ENCODE measurements around the gene GINS2. TPM values are rescaled to one million over a fixed set of nuclear protein-coding genes. Genes with fewer than 3 reads are reported as not detected.

The GINS2 gene
- polyA plus RNA-seq, 1 of the 3 experiments (the other 2 are of a cell fraction): 9.0 TPM

DNA sequence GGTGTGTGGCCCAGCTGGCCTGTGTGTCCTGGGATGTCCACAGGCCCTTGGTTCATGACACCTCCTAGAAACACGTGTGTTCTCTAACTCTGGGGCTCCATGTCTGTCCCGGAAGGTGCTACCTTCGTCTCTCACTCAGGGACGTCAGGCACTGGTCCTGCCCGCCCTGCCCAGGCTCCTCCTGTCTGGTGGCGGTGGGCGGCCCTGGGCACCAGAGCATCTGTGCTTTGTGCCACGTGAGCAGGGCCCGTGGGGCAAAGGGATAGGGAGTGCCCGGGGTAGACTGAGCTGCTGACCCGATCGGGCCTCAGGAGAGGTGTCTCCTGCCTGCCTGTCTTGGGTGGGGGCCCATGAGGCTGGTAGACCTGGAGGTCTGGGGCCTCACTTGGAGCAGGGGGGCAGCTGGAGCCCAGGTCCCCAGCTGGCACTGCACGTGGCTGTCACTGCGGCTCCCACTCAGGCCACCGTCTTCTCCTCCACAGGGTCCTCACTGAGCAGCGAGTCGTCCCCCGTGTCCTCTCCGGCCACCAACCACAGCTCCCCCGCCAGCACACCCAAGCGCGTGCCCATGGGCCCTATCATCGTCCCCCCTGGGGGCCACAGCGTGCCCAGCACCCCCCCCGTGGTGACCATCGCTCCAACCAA lies 40.6 kb downstream of the GINS2 start:
- H3K9me2 ChIP-seq: no peaks in the 10 kb centered on the region
- H2AFZ ChIP-seq (ENCODE audit: low read depth): no peak overlapping the region
- H3K36me3 ChIP-seq (replicated peaks in 1 of 2; ENCODE audit: control insufficient read depth in 1 of 2, insufficient read depth in 2 of 2, low read length in 1 of 2): peaks cover 0 to 27% of the 10 kb centered on the region in 2 experiments
- no peaks in the 10 kb centered on the region for H3K9me3 ChIP-seq
- H4K20me1 ChIP-seq (ENCODE audit: insufficient read depth): peaks cover 80% of the 10 kb centered on the region
- ChIA-PET CTCF (interaction anchor here (1.0 to 7.4 kb wide), 3 partner anchors 32 to 277 kb away, joined by 3 to 49 read pairs (median 5); no protein-coding TSS in a partner anchor), POLR2A (no interaction called here)
- H3K9ac ChIP-seq: no peak overlapping the region
- WGBS (ENCODE audit: low lambda C conversion rate): 83% methylated on average over 7 of the region's 26 CpGs
- H3K79me2 ChIP-seq (ENCODE audit: insufficient read depth): peaks cover 8% of the 10 kb centered on the region; the same call in 1 of the 2 replicates
- H3K4me3 ChIP-seq (ENCODE audit: low read depth in 2 of 2, low read length in 1 of 2): no peak overlapping the region
- H3K4me1 ChIP-seq (ENCODE audit: control insufficient read depth in 1 of 2, insufficient read depth in 2 of 2, low read depth in 1 of 2, low read length in 1 of 2): peaks cover 12 to 72% of the 10 kb centered on the region in 2 experiments; a peak in 3 of 4 replicates
- no peaks in the 10 kb centered on the region for H3K27me3 ChIP-seq (ENCODE audit: insufficient read depth)
- H3F3A ChIP-seq (replicated peaks; ENCODE audit: insufficient read depth): peaks cover 9% of the 10 kb centered on the region
- no peak for TF ChIP-seq CHD2 (IDR thresholded peaks at IDR 0.05; ENCODE audit: low read length, partially characterized antibody)
- TF ChIP-seq MEF2A (IDR thresholded peaks at IDR 0.05; ENCODE audit: borderline replicate concordance, low read depth): no peak
- TF ChIP-seq, protein P1, sequence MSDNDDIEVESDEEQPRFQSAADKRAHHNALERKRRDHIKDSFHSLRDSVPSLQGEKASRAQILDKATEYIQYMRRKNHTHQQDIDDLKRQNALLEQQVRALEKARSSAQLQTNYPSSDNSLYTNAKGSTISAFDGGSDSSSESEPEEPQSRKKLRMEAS (IDR thresholded peaks at IDR 0.05; ENCODE audit: low read depth): no peak
- no peak for TF ChIP-seq SMC3 (IDR thresholded peaks at IDR 0.05; ENCODE audit: low read depth, low read length)
- no peak for TF ChIP-seq POLR2AphosphoS5 (IDR thresholded peaks at IDR 0.05; ENCODE audit: low read depth, low read length)
- no peak for TF ChIP-seq FOXM1 (IDR thresholded peaks at IDR 0.05; ENCODE audit: low read depth)
- TF ChIP-seq, protein P2, sequence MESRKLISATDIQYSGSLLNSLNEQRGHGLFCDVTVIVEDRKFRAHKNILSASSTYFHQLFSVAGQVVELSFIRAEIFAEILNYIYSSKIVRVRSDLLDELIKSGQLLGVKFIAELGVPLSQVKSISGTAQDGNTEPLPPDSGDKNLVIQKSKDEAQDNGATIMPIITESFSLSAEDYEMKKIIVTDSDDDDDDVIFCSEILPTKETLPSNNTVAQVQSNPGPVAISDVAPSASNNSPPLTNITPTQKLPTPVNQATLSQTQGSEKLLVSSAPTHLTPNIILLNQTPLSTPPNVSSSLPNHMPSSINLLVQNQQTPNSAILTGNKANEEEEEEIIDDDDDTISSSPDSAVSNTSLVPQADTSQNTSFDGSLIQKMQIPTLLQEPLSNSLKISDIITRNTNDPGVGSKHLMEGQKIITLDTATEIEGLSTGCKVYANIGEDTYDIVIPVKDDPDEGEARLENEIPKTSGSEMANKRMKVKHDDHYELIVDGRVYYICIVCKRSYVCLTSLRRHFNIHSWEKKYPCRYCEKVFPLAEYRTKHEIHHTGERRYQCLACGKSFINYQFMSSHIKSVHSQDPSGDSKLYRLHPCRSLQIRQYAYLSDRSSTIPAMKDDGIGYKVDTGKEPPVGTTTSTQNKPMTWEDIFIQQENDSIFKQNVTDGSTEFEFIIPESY (IDR thresholded peaks at IDR 0.05; ENCODE audit: borderline replicate concordance, low read depth): no peak
- no peak for TF ChIP-seq NRF1 (IDR thresholded peaks at IDR 0.05; ENCODE audit: low read depth, low read length)
- DNase-seq: no peak
- H3K4me2 ChIP-seq: no peak overlapping the region
- peak overlapping the region in 1 of 2 experiments; percentile 99; a peak in 1 of 4 replicates for H3K27ac ChIP-seq (ENCODE audit: low read depth in 2 of 2, low read length in 1 of 2)

DNA sequence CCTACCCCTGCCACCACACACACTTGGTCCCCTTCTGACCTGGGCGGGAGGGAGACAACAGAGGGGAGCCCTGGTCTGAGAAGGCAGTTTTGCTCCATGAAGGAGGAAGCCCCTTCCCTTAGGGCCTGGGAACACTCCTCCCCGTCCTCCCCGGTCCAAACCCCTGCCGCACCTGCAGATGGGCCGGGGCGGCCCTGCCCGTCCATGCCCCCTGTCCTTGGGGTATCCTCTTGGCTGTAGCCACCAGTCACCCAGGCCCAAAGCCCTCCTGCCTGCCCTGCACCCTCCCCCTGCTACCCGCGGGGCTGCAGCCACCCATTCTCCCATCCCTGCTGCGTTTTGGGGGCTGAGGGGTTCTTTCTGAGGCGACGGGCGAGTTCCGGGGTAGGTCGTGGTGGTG lies 41.8 kb downstream of the GINS2 start:
- Histone ChIP-seq H3K4me1 (ENCODE audit: control insufficient read depth in 1 of 2, insufficient read depth in 2 of 2, low read depth in 1 of 2, low read length in 1 of 2) (peaks cover 10 to 71% of the 10 kb centered on the region in 2 experiments; a peak in 3 of 4 replicates), H3F3A (replicated peaks; ENCODE audit: insufficient read depth) (peaks cover under 1% of the 10 kb centered on the region), H3K27ac (ENCODE audit: low read depth in 2 of 2, low read length in 1 of 2) (no peak overlapping the region; a peak in 1 of 4 replicates), H3K9me3 (no peaks in the 10 kb centered on the region), H3K9ac (no peak overlapping the region), H3K4me3 (ENCODE audit: low read depth in 2 of 2, low read length in 1 of 2) (no peak overlapping the region), H3K79me2 (ENCODE audit: insufficient read depth) (peaks cover 10% of the 10 kb centered on the region; the same call in 1 of the 2 replicates), H2AFZ (ENCODE audit: low read depth) (no peak overlapping the region), H3K9me2 (no peaks in the 10 kb centered on the region), H3K27me3 (ENCODE audit: insufficient read depth) (no peaks in the 10 kb centered on the region), H3K36me3 (replicated peaks in 1 of 2; ENCODE audit: control insufficient read depth in 1 of 2, insufficient read depth in 2 of 2, low read length in 1 of 2) (peaks cover 0 to 34% of the 10 kb centered on the region in 2 experiments), H3K4me2 (no peak overlapping the region), H4K20me1 (ENCODE audit: insufficient read depth) (peaks cover 83% of the 10 kb centered on the region)
- DNase-seq: no peak
- 94% methylated on average over 6 of the region's 15 CpGs for WGBS (ENCODE audit: low lambda C conversion rate)
- CTCF ChIA-PET: no interaction called here
- POLR2A ChIA-PET: no interaction called here
- TF ChIP-seq, protein P1 (IDR thresholded peaks at IDR 0.05; ENCODE audit: low read depth): no peak
- TF ChIP-seq, protein P3, sequence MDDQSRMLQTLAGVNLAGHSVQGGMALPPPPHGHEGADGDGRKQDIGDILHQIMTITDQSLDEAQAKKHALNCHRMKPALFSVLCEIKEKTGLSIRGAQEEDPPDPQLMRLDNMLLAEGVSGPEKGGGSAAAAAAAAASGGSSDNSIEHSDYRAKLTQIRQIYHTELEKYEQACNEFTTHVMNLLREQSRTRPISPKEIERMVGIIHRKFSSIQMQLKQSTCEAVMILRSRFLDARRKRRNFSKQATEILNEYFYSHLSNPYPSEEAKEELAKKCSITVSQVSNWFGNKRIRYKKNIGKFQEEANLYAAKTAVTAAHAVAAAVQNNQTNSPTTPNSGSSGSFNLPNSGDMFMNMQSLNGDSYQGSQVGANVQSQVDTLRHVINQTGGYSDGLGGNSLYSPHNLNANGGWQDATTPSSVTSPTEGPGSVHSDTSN (IDR thresholded peaks at IDR 0.05): no peak
- no peak for TF ChIP-seq MEF2A (IDR thresholded peaks at IDR 0.05; ENCODE audit: borderline replicate concordance, low read depth)
- no peak for TF ChIP-seq EZH2phosphoT487 (IDR thresholded peaks at IDR 0.05; ENCODE audit: borderline replicate concordance, low read depth)
- TF ChIP-seq EP300 (IDR thresholded peaks at IDR 0.05; ENCODE audit: borderline replicate concordance in 1 of 2, low read depth in 1 of 2, low read length in 1 of 2): no peak
- TF ChIP-seq TCF12 (IDR thresholded peaks at IDR 0.05): no peak
- no peak for TF ChIP-seq GABPA (IDR thresholded peaks at IDR 0.05; ENCODE audit: low read depth)
- TF ChIP-seq MXI1 (IDR thresholded peaks at IDR 0.05; ENCODE audit: low read depth, low read length): no peak
- no peak for TF ChIP-seq RXRA (IDR thresholded peaks at IDR 0.05; ENCODE audit: borderline replicate concordance, low read depth)
- TF ChIP-seq SIN3A (IDR thresholded peaks at IDR 0.05; ENCODE audit: borderline replicate concordance, low read depth, low read length): no peak
- no peak for TF ChIP-seq JUND (IDR thresholded peaks at IDR 0.05)
- TF ChIP-seq, protein P2 (IDR thresholded peaks at IDR 0.05; ENCODE audit: borderline replicate concordance, low read depth): no peak
- no peak for TF ChIP-seq TAF1 (IDR thresholded peaks at IDR 0.05; ENCODE audit: borderline replicate concordance, low read depth, low read length)
- TF ChIP-seq NFIC (IDR thresholded peaks at IDR 0.05; ENCODE audit: borderline replicate concordance): no peak
- TF ChIP-seq NRF1 (IDR thresholded peaks at IDR 0.05; ENCODE audit: low read depth, low read length): no peak
- TF ChIP-seq FOXJ3 (CRISPR knock-in tag; IDR thresholded peaks at IDR 0.05): no peak
- no peak for TF ChIP-seq SMC3 (IDR thresholded peaks at IDR 0.05; ENCODE audit: low read depth, low read length)
- no peak for TF ChIP-seq RCOR1 (IDR thresholded peaks at IDR 0.05; ENCODE audit: low read length)
- no peak for TF ChIP-seq GATA2 (CRISPR knock-in tag; IDR thresholded peaks at IDR 0.05)
